ENCODE data around the gene STPG1. TPM values are rescaled to one million over a fixed set of nuclear protein-coding genes. Genes with fewer than 3 reads are reported as not detected.
A peak's percentile ranks its signal among the peaks of the same experiment; 100 is the strongest.

STPG1 gene
- total and polyA plus RNA-seq, 9 of the 15 experiments (the other 6 are each of a cell fraction or from before 2014, with no cell fraction given) = 5.0 to 11.9 (median 8.3) TPM

GRCh38 chr1:24416666-24417391, 3.2 kb upstream of the STPG1 start (continued):
- TF ChIP-seq, protein P1, sequence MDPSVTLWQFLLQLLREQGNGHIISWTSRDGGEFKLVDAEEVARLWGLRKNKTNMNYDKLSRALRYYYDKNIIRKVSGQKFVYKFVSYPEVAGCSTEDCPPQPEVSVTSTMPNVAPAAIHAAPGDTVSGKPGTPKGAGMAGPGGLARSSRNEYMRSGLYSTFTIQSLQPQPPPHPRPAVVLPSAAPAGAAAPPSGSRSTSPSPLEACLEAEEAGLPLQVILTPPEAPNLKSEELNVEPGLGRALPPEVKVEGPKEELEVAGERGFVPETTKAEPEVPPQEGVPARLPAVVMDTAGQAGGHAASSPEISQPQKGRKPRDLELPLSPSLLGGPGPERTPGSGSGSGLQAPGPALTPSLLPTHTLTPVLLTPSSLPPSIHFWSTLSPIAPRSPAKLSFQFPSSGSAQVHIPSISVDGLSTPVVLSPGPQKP (CRISPR knock-in tag; IDR thresholded peaks at IDR 0.05) = no peak
- peak; percentile 70; the same call in 1 of the 2 replicates for TF ChIP-seq ZNF766 (CRISPR knock-in tag; conservative IDR thresholded peaks at IDR 0.05)
- TF ChIP-seq L3MBTL2 (IDR thresholded peaks at IDR 0.05) = peak; percentile 50; the same call in 1 of the 2 replicates
- peak; percentile 3 to 37 for TF ChIP-seq E2F6 (IDR thresholded peaks at IDR 0.05; ENCODE audit: borderline replicate concordance in 1 of 2, extremely low read depth in 1 of 2, insufficient read depth in 1 of 2, insufficient read length in 1 of 2, low read depth in 1 of 2, low read length in 1 of 2, poor library complexity in 1 of 2, severe bottlenecking in 1 of 2)
- TF ChIP-seq POLR3A (IDR thresholded peaks at IDR 0.05; ENCODE audit: borderline replicate concordance, extremely low read depth, insufficient read depth, insufficient read length) = no peak
- TF ChIP-seq RBBP5 (IDR thresholded peaks at IDR 0.05; ENCODE audit: borderline replicate concordance, insufficient read depth, low read length, poor library complexity, severe bottlenecking) = peak; percentile 49
- TF ChIP-seq, protein P2, sequence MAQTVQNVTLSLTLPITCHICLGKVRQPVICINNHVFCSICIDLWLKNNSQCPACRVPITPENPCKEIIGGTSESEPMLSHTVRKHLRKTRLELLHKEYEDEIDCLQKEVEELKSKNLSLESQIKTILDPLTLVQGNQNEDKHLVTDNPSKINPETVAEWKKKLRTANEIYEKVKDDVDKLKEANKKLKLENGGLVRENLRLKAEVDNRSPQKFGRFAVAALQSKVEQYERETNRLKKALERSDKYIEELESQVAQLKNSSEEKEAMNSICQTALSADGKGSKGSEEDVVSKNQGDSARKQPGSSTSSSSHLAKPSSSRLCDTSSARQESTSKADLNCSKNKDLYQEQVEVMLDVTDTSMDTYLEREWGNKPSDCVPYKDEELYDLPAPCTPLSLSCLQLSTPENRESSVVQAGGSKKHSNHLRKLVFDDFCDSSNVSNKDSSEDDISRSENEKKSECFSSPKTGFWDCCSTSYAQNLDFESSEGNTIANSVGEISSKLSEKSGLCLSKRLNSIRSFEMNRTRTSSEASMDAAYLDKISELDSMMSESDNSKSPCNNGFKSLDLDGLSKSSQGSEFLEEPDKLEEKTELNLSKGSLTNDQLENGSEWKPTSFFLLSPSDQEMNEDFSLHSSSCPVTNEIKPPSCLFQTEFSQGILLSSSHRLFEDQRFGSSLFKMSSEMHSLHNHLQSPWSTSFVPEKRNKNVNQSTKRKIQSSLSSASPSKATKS (CRISPR knock-in tag; IDR thresholded peaks at IDR 0.05) = no peak
- no peak for TF ChIP-seq CHD1 (IDR thresholded peaks at IDR 0.05; ENCODE audit: low read length)
- TF ChIP-seq MTA2 (IDR thresholded peaks at IDR 0.05; ENCODE audit: low read depth) = no peak; the same call in 1 of the 2 replicates
- TF ChIP-seq ZFP1 (CRISPR knock-in tag; IDR thresholded peaks at IDR 0.05) = 0 out of 2 replicates have a peak, but pooled peaks have one; percentile 31
- no peak for TF ChIP-seq ZNF263 (CRISPR knock-in tag; IDR thresholded peaks at IDR 0.05; ENCODE audit: borderline replicate concordance)
- no peak for TF ChIP-seq RBFOX2 (IDR thresholded peaks at IDR 0.05; ENCODE audit: low read depth, low read length)
- 0 out of 2 replicates have a peak, but pooled peaks have one; percentile 22 for TF ChIP-seq FOSL1 (tag; conservative IDR thresholded peaks at IDR 0.05)
- no peak for TF ChIP-seq NFIX (CRISPR knock-in tag; IDR thresholded peaks at IDR 0.05; ENCODE audit: low read depth)
- TF ChIP-seq, protein P3, sequence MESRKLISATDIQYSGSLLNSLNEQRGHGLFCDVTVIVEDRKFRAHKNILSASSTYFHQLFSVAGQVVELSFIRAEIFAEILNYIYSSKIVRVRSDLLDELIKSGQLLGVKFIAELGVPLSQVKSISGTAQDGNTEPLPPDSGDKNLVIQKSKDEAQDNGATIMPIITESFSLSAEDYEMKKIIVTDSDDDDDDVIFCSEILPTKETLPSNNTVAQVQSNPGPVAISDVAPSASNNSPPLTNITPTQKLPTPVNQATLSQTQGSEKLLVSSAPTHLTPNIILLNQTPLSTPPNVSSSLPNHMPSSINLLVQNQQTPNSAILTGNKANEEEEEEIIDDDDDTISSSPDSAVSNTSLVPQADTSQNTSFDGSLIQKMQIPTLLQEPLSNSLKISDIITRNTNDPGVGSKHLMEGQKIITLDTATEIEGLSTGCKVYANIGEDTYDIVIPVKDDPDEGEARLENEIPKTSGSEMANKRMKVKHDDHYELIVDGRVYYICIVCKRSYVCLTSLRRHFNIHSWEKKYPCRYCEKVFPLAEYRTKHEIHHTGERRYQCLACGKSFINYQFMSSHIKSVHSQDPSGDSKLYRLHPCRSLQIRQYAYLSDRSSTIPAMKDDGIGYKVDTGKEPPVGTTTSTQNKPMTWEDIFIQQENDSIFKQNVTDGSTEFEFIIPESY (CRISPR knock-in tag; IDR thresholded peaks at IDR 0.05) = peak; percentile 77
- TF ChIP-seq MYNN (IDR thresholded peaks at IDR 0.05) = 0 out of 2 replicates have a peak, but pooled peaks have one; percentile 26
- no peak for TF ChIP-seq MYNN (CRISPR knock-in tag; IDR thresholded peaks at IDR 0.05)
- TF ChIP-seq MAX (CRISPR knock-in tag; IDR thresholded peaks at IDR 0.05) = peak; percentile 24; the same call in 1 of the 2 replicates
- TF ChIP-seq SUPT5H (IDR thresholded peaks at IDR 0.05) = no peak
- TF ChIP-seq ZNF551 (CRISPR knock-in tag; IDR thresholded peaks at IDR 0.05) = no peak
- TF ChIP-seq ZKSCAN1 (IDR thresholded peaks at IDR 0.05; ENCODE audit: low read depth, low read length) = peak; percentile 67; the same call in 1 of the 2 replicates
